ENCODE data around the gene DVL2. TPM values are rescaled to one million over a fixed set of nuclear protein-coding genes. Genes with fewer than 3 reads are reported as not detected.
"Not testable (repeated sequence)": the region's sequence is repeated elsewhere in the genome, so short reads cannot be mapped to it uniquely, and the experiment has no call there.

Gene DVL2
- total and polyA plus RNA-seq, 11 donors = 13.0 to 28.6 (median 17.2) TPM

DNA sequence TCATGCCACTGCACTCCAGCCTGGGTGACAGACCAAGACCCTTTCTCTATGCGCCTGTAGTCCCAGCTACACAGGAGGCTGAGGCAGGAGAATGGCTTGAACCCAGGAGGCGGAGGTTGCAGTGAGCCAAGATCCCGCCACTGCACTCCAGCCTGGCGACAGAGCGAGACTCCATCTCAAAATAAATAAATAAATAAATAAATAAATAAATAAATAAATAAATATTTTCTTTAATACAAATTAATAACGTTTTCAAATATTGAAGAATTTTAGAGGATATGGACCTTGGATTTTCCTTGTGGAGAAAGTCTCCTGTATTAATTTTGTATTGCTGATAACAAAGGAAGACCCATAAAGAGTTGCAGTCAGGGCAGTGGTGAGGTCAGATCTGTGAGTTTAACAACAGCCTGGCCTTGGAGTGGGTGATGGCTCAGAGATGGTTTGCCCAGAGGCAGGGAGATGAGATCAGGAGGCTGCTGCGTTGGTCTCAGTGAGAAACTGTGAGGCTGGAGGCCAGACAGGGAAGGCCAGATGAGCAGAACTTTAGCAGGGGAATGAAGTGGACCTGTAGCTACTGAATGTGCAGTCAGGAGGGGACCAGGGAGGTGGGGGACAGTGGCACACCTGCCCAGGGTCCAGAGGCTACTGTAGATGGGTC, 50.8 kb downstream of the DVL2 start:
- ATAC-seq = peak in 1 of 4 donors; percentile 13
- Histone ChIP-seq H3K9me3 (no peaks in the 10 kb centered on the region), H3K4me1 (no peaks in the 10 kb centered on the region), H3K4me3 (no peak overlapping the region), H3K36me3 (no peaks in the 10 kb centered on the region), H3K27ac (no peak overlapping the region), H3K27me3 (peaks cover 0 to 1% (median 0%) of the 10 kb centered on the region in 9 donors)
- WGBS, 4 donors = 84 to 92% (median 88%) methylated on average over 7 of the region's 7 CpGs
- DNase-seq = no peak
- TF ChIP-seq POLR2A (IDR thresholded peaks at IDR 0.05) = no peak
- TF ChIP-seq, protein P1, sequence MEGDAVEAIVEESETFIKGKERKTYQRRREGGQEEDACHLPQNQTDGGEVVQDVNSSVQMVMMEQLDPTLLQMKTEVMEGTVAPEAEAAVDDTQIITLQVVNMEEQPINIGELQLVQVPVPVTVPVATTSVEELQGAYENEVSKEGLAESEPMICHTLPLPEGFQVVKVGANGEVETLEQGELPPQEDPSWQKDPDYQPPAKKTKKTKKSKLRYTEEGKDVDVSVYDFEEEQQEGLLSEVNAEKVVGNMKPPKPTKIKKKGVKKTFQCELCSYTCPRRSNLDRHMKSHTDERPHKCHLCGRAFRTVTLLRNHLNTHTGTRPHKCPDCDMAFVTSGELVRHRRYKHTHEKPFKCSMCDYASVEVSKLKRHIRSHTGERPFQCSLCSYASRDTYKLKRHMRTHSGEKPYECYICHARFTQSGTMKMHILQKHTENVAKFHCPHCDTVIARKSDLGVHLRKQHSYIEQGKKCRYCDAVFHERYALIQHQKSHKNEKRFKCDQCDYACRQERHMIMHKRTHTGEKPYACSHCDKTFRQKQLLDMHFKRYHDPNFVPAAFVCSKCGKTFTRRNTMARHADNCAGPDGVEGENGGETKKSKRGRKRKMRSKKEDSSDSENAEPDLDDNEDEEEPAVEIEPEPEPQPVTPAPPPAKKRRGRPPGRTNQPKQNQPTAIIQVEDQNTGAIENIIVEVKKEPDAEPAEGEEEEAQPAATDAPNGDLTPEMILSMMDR (IDR thresholded peaks at IDR 0.05) = no peak
- intact Hi-C loops (cut with DNase I) = no loop called here

DNA sequence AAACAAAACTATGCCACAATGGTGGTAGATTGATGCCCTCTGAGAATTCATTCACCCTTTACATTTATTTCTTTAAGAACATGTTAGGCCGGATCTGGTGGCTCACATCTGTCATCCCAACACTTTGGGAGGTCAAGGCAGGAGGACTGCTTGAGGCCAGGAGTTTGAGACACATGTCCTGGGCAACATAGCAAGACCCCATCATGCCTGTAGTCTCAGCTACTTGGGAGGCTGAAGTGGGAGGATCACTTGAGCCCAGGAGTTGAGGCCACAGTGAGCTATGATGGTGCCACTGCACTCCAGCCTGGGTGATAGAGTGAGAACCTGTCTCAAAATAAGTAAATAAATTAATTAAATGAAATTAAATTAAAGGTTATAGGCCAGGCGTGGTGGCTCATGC, 52.2 kb downstream of the DVL2 start:
- not testable (repeated sequence) for H3K36me3 ChIP-seq, H3K9me3 ChIP-seq

DNA sequence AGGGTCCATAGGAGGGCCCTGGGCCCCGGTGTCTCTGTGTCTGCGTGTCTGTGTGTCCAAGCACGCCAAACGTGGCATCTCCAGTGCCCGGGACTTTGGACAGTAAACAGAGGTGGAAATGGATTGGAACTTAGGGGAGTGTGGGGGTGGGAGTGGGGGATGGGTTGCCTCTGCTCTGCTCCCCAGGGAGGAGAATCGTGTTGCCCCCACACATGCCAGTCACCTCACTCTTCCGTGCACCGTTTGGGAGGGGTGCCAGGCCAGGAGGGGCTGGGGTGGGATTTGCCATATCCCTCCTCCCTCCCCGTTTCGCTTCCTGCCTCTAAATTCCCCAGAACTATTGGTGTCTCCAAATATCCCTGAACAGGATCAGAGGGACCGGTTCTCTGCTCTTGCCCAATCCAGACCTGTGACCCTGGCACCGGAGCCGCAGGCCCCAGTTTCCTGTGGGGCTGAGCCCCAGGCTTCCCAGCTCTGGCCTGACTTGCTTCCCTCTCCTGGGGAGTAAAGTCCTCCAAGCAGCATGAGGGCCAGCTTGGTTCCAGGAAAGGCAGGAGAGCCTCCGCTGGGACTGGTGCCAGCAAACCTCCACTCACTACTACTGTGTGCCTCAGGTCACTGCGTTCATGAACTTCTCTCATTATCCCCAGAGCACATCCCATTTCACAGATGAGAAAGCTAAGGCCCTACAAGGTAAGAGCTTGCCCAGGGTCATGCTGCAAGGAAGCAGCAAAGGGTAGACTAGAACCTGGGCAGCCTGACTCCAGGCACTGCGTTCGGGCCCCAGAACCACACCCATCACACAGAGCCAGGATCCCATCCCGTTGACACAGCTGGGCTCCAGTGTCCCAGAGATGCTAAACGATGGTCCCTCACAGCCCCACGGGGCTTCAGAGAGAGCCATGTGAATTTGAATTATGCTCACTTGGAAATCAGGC, 54.7 kb downstream of the DVL2 start, which contains the start of gene ASGR1:
Gene ASGR1, minus strand, starts transcription at position 54 of the 938 bp plus-strand sequence. CDS start 807 bp downstream, outside the sequence.
- peaks cover 0 to 19% (median 10%) of the 10 kb centered on the region in 12 donors for H3K4me1 ChIP-seq
- 57 to 64% (median 58%) methylated on average over 15 to 20 of the region's 20 CpGs for WGBS, 4 donors
- ATAC-seq (no peak), DNase-seq (no peak)
- H3K36me3 ChIP-seq = no peaks in the 10 kb centered on the region
- H3K27ac ChIP-seq = no peak within 1 kb of the TSS
- no peaks in the 10 kb centered on the region for H3K9me3 ChIP-seq
- TF ChIP-seq, protein P1 (IDR thresholded peaks at IDR 0.05) = no peak
- TF ChIP-seq POLR2A (IDR thresholded peaks at IDR 0.05) = no peak
- peaks cover 0 to 22% (median 12%) of the 10 kb centered on the region in 9 donors for H3K27me3 ChIP-seq
- peak within 1 kb of the TSS in 4 of 12 donors; percentile 50 to 56 (median 54) for H3K4me3 ChIP-seq
- intact Hi-C loops (cut with DNase I) = loop anchor here in 2 of 10 donors (5.0 kb wide), 1 partner anchor 127 kb away; no protein-coding TSS in a partner anchor

More for the DNA sequence above, 52.2 kb downstream of the DVL2 start:
- Histone ChIP-seq H3K27me3 (peaks cover 0 to 12% (median 6%) of the 10 kb centered on the region in 9 donors), H3K4me1 (peaks cover 0 to 14% (median 8%) of the 10 kb centered on the region in 12 donors)
- H3K27ac ChIP-seq; H3K4me3 ChIP-seq; ATAC-seq; intact Hi-C loops (cut with DNase I); DNase-seq: not testable (repeated sequence)
- 96 to 100% (median 97%) methylated on average over 2 of the region's 2 CpGs for WGBS, 4 donors

DNA sequence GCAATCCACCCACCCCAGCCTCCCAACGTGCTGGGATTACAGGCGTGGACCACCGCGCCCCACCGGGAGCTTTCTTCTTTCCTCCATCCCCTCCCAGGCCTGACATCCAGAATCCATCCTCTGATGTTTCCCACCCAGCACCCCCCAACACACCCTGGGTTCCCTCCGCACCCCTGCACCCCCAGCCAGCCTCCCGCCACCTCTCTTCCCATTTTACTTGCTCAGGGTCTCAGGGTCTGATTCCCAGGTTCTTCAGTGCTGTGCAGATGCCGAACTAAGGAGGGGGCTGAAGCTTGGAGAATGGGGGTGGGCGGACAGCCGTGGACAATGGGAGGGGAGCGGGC, 55.4 kb downstream of the DVL2 start:
- no peaks in the 10 kb centered on the region for H3K36me3 ChIP-seq
- H3K9me3 ChIP-seq = no peaks in the 10 kb centered on the region
- H3K27me3 ChIP-seq = peaks cover 0 to 23% (median 14%) of the 10 kb centered on the region in 9 donors
- TF ChIP-seq POLR2A (IDR thresholded peaks at IDR 0.05) = no peak
- TF ChIP-seq, protein P1 (IDR thresholded peaks at IDR 0.05) = no peak
- no peak overlapping the region for H3K27ac ChIP-seq
- peaks cover 0 to 22% (median 12%) of the 10 kb centered on the region in 12 donors for H3K4me1 ChIP-seq
- no peak for ATAC-seq
- WGBS, 4 donors = 79 to 82% (median 82%) methylated on average over 11 of the region's 11 CpGs
- intact Hi-C loops (cut with DNase I) = loop anchor here in 2 of 10 donors (5.0 kb wide), 1 partner anchor 127 kb away; no protein-coding TSS in a partner anchor
- H3K4me3 ChIP-seq = no peak overlapping the region
- DNase-seq = no peak

All from heart left ventricle (tissue), 16 donors.